Heart left ventricle (tissue), 13 donors: ENCODE measurements around the gene SLC6A9.

Source experiments
- CTCF ChIP-seq, 12 donors: fragments of 200-600 bp; sonication (generic) in 4 of 12; IDR thresholded peaks; one replicate each; pipeline versions ENCODE4 v1.5.0 to v1.8.0; 2018 to 2022; ENCODE audit warnings: antibody characterized with exemption in 12 of 12, mild to moderate bottlenecking in 5 of 12
- POLR2A ChIP-seq, 2 donors: fragments of 450-650 bp; IDR thresholded peaks; one replicate each; pipeline ENCODE4 v1.6.1; 2017; ENCODE audit warnings: antibody characterized with exemption in 2 of 2, mild to moderate bottlenecking in 2 of 2, moderate library complexity in 2 of 2
- donor health status: ischemic (EF 13 %, LVEDD 7.1; RV severe dilation, severe dysfunction).
- donor health status: DM: no; HTN: yes; CAD: no.
- donor health status: DM: no; HTN: no; CAD: no.
- donor health status: ischemic (EF 25% LVEDD 6.9; RV normal size, moderate dysfunction).
- donor health status: ischemic (EF 25% LVEDD 5.7; RV mildly dilated, moderate dysfunction).
- donor health status: ischemic (EF 35%, LVEDD 5.7; RV mildly dilated, moderate dysfunction).
- donor health status: nonischemic (EF 11% LVEDD 7.7; RV severe dilation, severe dysfunction).
- donor health status: DM: yes; HTN: yes; CAD: no.
- donor health status: PGD.
- donor health status: ischemic (EF 29% LVEDD 5.4; RV normal size, mild dysfunction).
- donor health status: nonischemic (EF 23%, LVEDD 6.1; RV moderate dilation, normal function).

GRCh38 chr1:44049839-44050238, 18.6 kb upstream of the SLC6A9 start:
- TF ChIP-seq CTCF (IDR thresholded peaks at IDR 0.05) (no peak), POLR2A (IDR thresholded peaks at IDR 0.05) (no peak)
